ENCODE results near the gene MEGF6. TPM values are rescaled to one million over a fixed set of nuclear protein-coding genes. Genes with fewer than 3 reads are reported as not detected.

Gene MEGF6
- total and polyA plus RNA-seq, 2 of the 8 experiments (the other 6 are each of a cell fraction or from before 2014, with no cell fraction given): 4.1 to 14.8 TPM

- TF ChIP-seq YY1 (IDR thresholded peaks at IDR 0.05; ENCODE audit: low read depth, low read length) (no peak), JUND (IDR thresholded peaks at IDR 0.05; ENCODE audit: low read length) (no peak), SAP30 (IDR thresholded peaks at IDR 0.05; ENCODE audit: insufficient read depth, insufficient replicate concordance, low read length) (no peak), RAD21 (IDR thresholded peaks at IDR 0.05 in 1 of 2, conservative IDR thresholded peaks at IDR 0.05 in 1 of 2; ENCODE audit: low read depth in 2 of 2, low read length in 2 of 2) (peak; percentile 81 to 88), RBBP5 (IDR thresholded peaks at IDR 0.05; ENCODE audit: borderline replicate concordance, low read depth, low read length) (no peak), MAFK (IDR thresholded peaks at IDR 0.05; ENCODE audit: low read depth, low read length) (no peak), KDM1A (IDR thresholded peaks at IDR 0.05; ENCODE audit: borderline replicate concordance, low read length) (no peak), POU5F1 (IDR thresholded peaks at IDR 0.05; ENCODE audit: low read depth, low read length) (no peak), SP1 (IDR thresholded peaks at IDR 0.05; ENCODE audit: low read depth, low read length) (0 out of 2 replicates have a peak, but pooled peaks have one; percentile 10), EP300 (IDR thresholded peaks at IDR 0.05; ENCODE audit: borderline replicate concordance in 1 of 2, low read depth in 2 of 2, low read length in 2 of 2) (no peak), KDM5A (IDR thresholded peaks at IDR 0.05; ENCODE audit: low read length) (no peak), HDAC6 (IDR thresholded peaks at IDR 0.05; ENCODE audit: low read depth, low read length) (no peak), SRF (IDR thresholded peaks at IDR 0.05; ENCODE audit: low read depth, low read length) (no peak), GABPA (IDR thresholded peaks at IDR 0.05; ENCODE audit: borderline replicate concordance, insufficient read depth, low read length) (peak; percentile 57; the same call in 1 of the 2 replicates), CREB1 (IDR thresholded peaks at IDR 0.05) (no peak), RFX5 (IDR thresholded peaks at IDR 0.05; ENCODE audit: borderline replicate concordance, low read depth, low read length) (no peak), TBP (IDR thresholded peaks at IDR 0.05; ENCODE audit: low read depth, low read length) (no peak), POLR2AphosphoS5 (IDR thresholded peaks at IDR 0.05; ENCODE audit: low read depth, low read length) (no peak), MAX (IDR thresholded peaks at IDR 0.05) (peak; percentile 65), SP4 (IDR thresholded peaks at IDR 0.05; ENCODE audit: low read length) (no peak), BRCA1 (IDR thresholded peaks at IDR 0.05; ENCODE audit: low read depth, low read length) (no peak)
- TF ChIP-seq, protein P1, sequence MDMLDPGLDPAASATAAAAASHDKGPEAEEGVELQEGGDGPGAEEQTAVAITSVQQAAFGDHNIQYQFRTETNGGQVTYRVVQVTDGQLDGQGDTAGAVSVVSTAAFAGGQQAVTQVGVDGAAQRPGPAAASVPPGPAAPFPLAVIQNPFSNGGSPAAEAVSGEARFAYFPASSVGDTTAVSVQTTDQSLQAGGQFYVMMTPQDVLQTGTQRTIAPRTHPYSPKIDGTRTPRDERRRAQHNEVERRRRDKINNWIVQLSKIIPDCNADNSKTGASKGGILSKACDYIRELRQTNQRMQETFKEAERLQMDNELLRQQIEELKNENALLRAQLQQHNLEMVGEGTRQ (IDR thresholded peaks at IDR 0.05; ENCODE audit: low read length): no peak
These were observed 119.7 kb downstream of the MEGF6 start (continued) for GRCh38 chr1:3491291-3492246.

Measured in H1 (cell line).